HepG2 (cell line): Measurements from ENCODE around the gene WDR54. TPM values are rescaled to one million over a fixed set of nuclear protein-coding genes. Genes with fewer than 3 reads are reported as not detected.
A peak's percentile ranks its signal among the peaks of the same experiment; 100 is the strongest.

Experiments
- ARID5B ChIP-seq: IDR thresholded peaks from 2 replicates; pipeline ENCODE4 v1.4.0; 2020; ENCODE audit warnings: mild to moderate bottlenecking, missing genetic modification reagents
- ATF3 ChIP-seq: sonication (generic); formaldehyde crosslinking; IDR thresholded peaks from 2 replicates; pipeline ENCODE4 v1.4.0; 2020; ENCODE audit warnings: missing genetic modification reagents
- DMAP1 ChIP-seq: IDR thresholded peaks from 2 replicates; pipeline ENCODE4 v1.6.1; 2016
- HNF4A ChIP-seq: sonication (generic); formaldehyde crosslinking; IDR thresholded peaks from 2 replicates; pipeline ENCODE4 v1.4.0; 2020; ENCODE audit warnings: missing genetic modification reagents
- MNT ChIP-seq: fragments of 450-650 bp; IDR thresholded peaks from 2 replicates; pipeline ENCODE4 v1.6.1; 2016
- MTA3 ChIP-seq: sonication (generic); formaldehyde crosslinking; IDR thresholded peaks from 2 replicates; pipeline ENCODE4 v1.4.0; 2020; ENCODE audit warnings: missing genetic modification reagents
- PBX2 ChIP-seq: IDR thresholded peaks from 2 replicates; pipeline ENCODE4 v1.6.1; 2016; ENCODE audit warnings: control low read depth
- RARG ChIP-seq: sonication (generic); formaldehyde crosslinking; IDR thresholded peaks from 2 replicates; pipeline ENCODE4 v1.4.0; 2020; ENCODE audit warnings: low read depth, mild to moderate bottlenecking, missing genetic modification reagents
- SP1 ChIP-seq, 2 experiments: fragments of 450-650 bp in 1 of 2; sonication (generic) in 1 of 2; formaldehyde crosslinking in 1 of 2; IDR thresholded peaks; 2 replicates each; pipeline versions ENCODE4 v1.4.0 to v1.6.1; 2016 to 2020; ENCODE audit warnings: missing genetic modification reagents in 1 of 2
- TBL1XR1 ChIP-seq: fragments of 150-350 bp; IDR thresholded peaks from 2 replicates; pipeline ENCODE4 v1.6.1; 2014; ENCODE audit warnings: borderline replicate concordance, low read length; ENCODE audit not compliant: partially characterized antibody
- TCF12 ChIP-seq, 2 experiments: fragments of 450-650 bp in 1 of 2; sonication (generic) in 1 of 2; formaldehyde crosslinking in 1 of 2; IDR thresholded peaks; 2 replicates each; pipeline versions ENCODE4 v1.6.1 to v1.8.0; 2017 to 2022; ENCODE audit warnings: antibody characterized with exemption in 1 of 2, mild to moderate bottlenecking in 1 of 2, missing genetic modification reagents in 1 of 2, moderate library complexity in 1 of 2
- ZBTB1 ChIP-seq: sonication (generic); formaldehyde crosslinking; IDR thresholded peaks from 2 replicates; pipeline ENCODE4 v1.4.0; 2020; ENCODE audit warnings: missing genetic modification reagents, borderline replicate concordance
- ZFYVE20 ChIP-seq: sonication (generic); formaldehyde crosslinking; IDR thresholded peaks from 2 replicates; pipeline ENCODE4 v1.8.0; 2023; ENCODE audit warnings: low read depth, mild to moderate bottlenecking, moderate library complexity, missing genetic modification reagents, borderline replicate concordance
- polyA plus RNA-seq, 8 experiments: library from polyadenylated mRNA; depleted of rRNA in 3 of 8; stranded (reverse) in 7 of 8; unstranded in 1 of 8; fragments of >200 nt; fragmentation: Illumina TruSeq in 4 of 8; extraction: Trizol in 4 of 8; gene quantifications; 2 replicates each; pipeline versions ENCODE4 v1.2.1 to v1.2.3, GENCODE V29; 2011 to 2016; ENCODE audit warnings: low read depth in 4 of 8, missing spikeins in 1 of 8, mixed read lengths in 1 of 8; ENCODE audit not compliant: insufficient read depth in 1 of 8
- total RNA-seq, 5 experiments: library from RNA; depleted of rRNA; stranded (reverse); fragments of >200 nt; fragmentation: Illumina TruSeq; extraction: Trizol; gene quantifications; 2 replicates each; pipeline ENCODE4 v1.2.3, GENCODE V29; 2016; ENCODE audit warnings: low read depth in 1 of 5
- TF ChIP-seq, protein P1 (sequence below): sonication (generic); formaldehyde crosslinking; IDR thresholded peaks from 2 replicates; pipeline ENCODE4 v1.4.0; 2020; ENCODE audit warnings: missing genetic modification reagents
- TF ChIP-seq, protein P2 (sequence below): conservative IDR thresholded peaks from 2 replicates; pipeline ENCODE4 v1.6.1; 2018; ENCODE audit warnings: missing genetic modification reagents

WDR54 gene
- total and polyA plus RNA-seq, 2 of the 13 experiments (the other 11 are each of a cell fraction or from before 2014, with no cell fraction given): 2.0 to 17.3 TPM

DNA sequence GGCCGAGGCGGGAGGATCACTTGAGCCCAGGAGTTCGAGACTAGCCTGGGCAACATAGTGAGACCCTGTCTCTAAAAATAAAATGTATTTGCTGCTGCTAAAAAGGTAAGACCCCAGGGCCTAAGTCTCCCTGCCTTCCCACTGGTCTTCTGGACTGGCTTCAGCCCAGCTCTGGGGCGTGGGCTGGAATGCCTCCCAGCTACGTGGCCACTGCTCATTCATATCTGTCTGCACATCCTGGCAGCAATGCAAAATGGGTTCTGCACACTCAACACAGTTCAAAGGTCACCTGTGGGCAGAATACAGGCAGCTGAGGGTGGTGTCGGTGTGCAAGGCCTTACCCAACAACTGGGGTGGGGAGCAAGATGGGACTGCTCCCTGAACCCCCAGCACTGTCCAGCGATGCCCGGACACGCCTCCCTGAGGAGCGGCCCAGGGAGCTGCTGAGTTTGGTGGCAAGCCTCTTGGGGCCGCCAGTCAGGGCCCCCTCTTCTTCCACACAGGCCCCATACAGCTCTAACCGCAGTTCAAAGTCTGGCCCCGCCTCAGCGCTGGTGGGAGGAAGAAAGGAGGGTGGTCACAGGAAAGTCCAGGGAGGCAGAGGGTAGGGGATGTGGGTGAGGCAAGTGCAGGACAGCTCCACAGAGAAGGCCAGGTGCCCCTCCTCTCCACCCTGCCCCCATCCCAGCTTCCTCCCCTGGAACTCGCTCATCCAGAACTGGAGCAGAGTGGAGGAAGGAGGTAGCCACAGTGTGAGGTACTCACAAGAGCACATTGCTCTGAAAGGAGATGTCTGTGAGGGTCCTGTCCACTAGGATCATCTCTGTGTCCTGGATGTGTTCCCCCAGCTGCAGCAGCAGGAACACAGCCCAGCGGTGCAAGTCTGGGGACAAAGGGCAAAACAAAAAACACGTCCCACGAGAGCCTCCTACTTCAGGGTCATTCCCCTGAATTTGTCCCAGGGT is 8.2 kb downstream of the WDR54 start (continued):
- TF ChIP-seq ARID5B (CRISPR knock-in tag) (peak; percentile 58), TBL1XR1 (peak; percentile 49), ZBTB1 (no peak), DMAP1 (CRISPR knock-in tag) (peak; percentile 94), RARG (CRISPR knock-in tag) (peak; percentile 39; the same call in 1 of the 2 replicates), MTA3 (CRISPR knock-in tag) (no peak), ZFYVE20 (no peak), ATF3 (no peak; the same call in 1 of the 2 replicates), MNT (no peak), HNF4A (CRISPR knock-in tag) (peak; percentile 97), TCF12 (IDR thresholded peaks at IDR 0.05) (no peak), TCF12 (CRISPR knock-in tag; IDR thresholded peaks at IDR 0.05) (no peak), SP1 (IDR thresholded peaks at IDR 0.05) (no peak), SP1 (CRISPR knock-in tag; IDR thresholded peaks at IDR 0.05) (no peak; the same call in 1 of the 2 replicates), PBX2 (0 out of 2 replicates have a peak, but pooled peaks have one; percentile 34)
- TF ChIP-seq, protein P1, sequence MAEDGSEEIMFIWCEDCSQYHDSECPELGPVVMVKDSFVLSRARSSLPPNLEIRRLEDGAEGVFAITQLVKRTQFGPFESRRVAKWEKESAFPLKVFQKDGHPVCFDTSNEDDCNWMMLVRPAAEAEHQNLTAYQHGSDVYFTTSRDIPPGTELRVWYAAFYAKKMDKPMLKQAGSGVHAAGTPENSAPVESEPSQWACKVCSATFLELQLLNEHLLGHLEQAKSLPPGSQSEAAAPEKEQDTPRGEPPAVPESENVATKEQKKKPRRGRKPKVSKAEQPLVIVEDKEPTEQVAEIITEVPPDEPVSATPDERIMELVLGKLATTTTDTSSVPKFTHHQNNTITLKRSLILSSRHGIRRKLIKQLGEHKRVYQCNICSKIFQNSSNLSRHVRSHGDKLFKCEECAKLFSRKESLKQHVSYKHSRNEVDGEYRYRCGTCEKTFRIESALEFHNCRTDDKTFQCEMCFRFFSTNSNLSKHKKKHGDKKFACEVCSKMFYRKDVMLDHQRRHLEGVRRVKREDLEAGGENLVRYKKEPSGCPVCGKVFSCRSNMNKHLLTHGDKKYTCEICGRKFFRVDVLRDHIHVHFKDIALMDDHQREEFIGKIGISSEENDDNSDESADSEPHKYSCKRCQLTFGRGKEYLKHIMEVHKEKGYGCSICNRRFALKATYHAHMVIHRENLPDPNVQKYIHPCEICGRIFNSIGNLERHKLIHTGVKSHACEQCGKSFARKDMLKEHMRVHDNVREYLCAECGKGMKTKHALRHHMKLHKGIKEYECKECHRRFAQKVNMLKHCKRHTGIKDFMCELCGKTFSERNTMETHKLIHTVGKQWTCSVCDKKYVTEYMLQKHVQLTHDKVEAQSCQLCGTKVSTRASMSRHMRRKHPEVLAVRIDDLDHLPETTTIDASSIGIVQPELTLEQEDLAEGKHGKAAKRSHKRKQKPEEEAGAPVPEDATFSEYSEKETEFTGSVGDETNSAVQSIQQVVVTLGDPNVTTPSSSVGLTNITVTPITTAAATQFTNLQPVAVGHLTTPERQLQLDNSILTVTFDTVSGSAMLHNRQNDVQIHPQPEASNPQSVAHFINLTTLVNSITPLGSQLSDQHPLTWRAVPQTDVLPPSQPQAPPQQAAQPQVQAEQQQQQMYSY (CRISPR knock-in tag): no peak
- TF ChIP-seq, protein P2, sequence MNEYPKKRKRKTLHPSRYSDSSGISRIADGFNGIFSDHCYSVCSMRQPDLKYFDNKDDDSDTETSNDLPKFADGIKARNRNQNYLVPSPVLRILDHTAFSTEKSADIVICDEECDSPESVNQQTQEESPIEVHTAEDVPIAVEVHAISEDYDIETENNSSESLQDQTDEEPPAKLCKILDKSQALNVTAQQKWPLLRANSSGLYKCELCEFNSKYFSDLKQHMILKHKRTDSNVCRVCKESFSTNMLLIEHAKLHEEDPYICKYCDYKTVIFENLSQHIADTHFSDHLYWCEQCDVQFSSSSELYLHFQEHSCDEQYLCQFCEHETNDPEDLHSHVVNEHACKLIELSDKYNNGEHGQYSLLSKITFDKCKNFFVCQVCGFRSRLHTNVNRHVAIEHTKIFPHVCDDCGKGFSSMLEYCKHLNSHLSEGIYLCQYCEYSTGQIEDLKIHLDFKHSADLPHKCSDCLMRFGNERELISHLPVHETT (CRISPR knock-in tag): no peak
